NT2/D1 (cell line): ENCODE measurements around the gene CTPS1.

Experiments used
- DNase-seq: peaks from one replicate; pipeline ENCODE4 v3.0.0-alpha.2; 2011; ENCODE audit warnings: low read depth, low spot score
- H3K27me3 ChIP-seq: 2 replicates; pipeline ENCODE4 v1.6.0; 2011; ENCODE audit warnings: mild to moderate bottlenecking; ENCODE audit not compliant: insufficient read length, insufficient read depth
- H3K36me3 ChIP-seq: 2 replicates; pipeline ENCODE4 v1.6.1; 2011; ENCODE audit warnings: mild to moderate bottlenecking, low read length, mixed read lengths; ENCODE audit not compliant: insufficient read depth, insufficient read length
- H3K4me1 ChIP-seq: 2 replicates; pipeline ENCODE4 v1.5.1; 2011; ENCODE audit not compliant: insufficient read depth, insufficient read length
- H3K4me3 ChIP-seq: 2 replicates; pipeline ENCODE4 v1.5.1; 2011; ENCODE audit warnings: low read depth; ENCODE audit not compliant: insufficient read length
- H3K9ac ChIP-seq: 2 replicates; pipeline ENCODE4 v1.6.0; 2011; ENCODE audit warnings: low read depth; ENCODE audit not compliant: insufficient read length
- H3K9me3 ChIP-seq: 2 replicates; pipeline ENCODE4 v1.5.1; 2011; ENCODE audit warnings: mild to moderate bottlenecking, low read length; ENCODE audit not compliant: insufficient read depth
- SUZ12 ChIP-seq: IDR thresholded peaks from 2 replicates; pipeline ENCODE4 v1.6.1; 2011; ENCODE audit not compliant: insufficient read length, insufficient read depth; ENCODE audit errors: extremely low read depth
- YY1 ChIP-seq: IDR thresholded peaks from 2 replicates; pipeline ENCODE4 v1.6.1; 2011; ENCODE audit not compliant: insufficient read length, insufficient read depth
- ZNF274 ChIP-seq: IDR thresholded peaks from 2 replicates; pipeline ENCODE4 v1.6.1; 2011; ENCODE audit warnings: mild to moderate bottlenecking, low read depth, low read length

Gene CTPS1

GRCh38 chr1:40979241-40980067 lies at the start of gene CTPS1:
Gene CTPS1, plus strand, starts transcription at chr1:40979696. Its CDS starts 3,595 bp downstream, at chr1:40983291.
- Histone ChIP-seq H3K9me3 (no peaks in the 10 kb centered on the region), H3K4me3 (peak within 1 kb of the TSS; percentile 89), H3K27me3 (no peaks in the 10 kb centered on the region), H3K36me3 (peaks cover 39% of the 10 kb centered on the region), H3K9ac (peak within 1 kb of the TSS; percentile 95), H3K4me1 (no peaks in the 10 kb centered on the region)
- TF ChIP-seq SUZ12 (no peak), ZNF274 (no peak), YY1 (no peak)
- DNase-seq = peak; percentile 95

GRCh38 chr1:40930174-40930964 lies 49.1 kb upstream of the CTPS1 start:
- TF ChIP-seq SUZ12 = no peak
- no peak for TF ChIP-seq ZNF274
- TF ChIP-seq YY1 = no peak
- no peak overlapping the region for H3K4me3 ChIP-seq
- DNase-seq = no peak
- no peak overlapping the region for H3K9ac ChIP-seq
- no peaks in the 10 kb centered on the region for H3K9me3 ChIP-seq
- no peaks in the 10 kb centered on the region for H3K4me1 ChIP-seq
- no peaks in the 10 kb centered on the region for H3K27me3 ChIP-seq
- no peaks in the 10 kb centered on the region for H3K36me3 ChIP-seq

GRCh38 chr1:40931601-40932000 lies 47.9 kb upstream of the CTPS1 start:
- Histone ChIP-seq H3K4me1 (no peaks in the 10 kb centered on the region), H3K4me3 (no peak overlapping the region), H3K9me3 (no peaks in the 10 kb centered on the region), H3K27me3 (no peaks in the 10 kb centered on the region), H3K9ac (no peak overlapping the region), H3K36me3 (no peaks in the 10 kb centered on the region)
- TF ChIP-seq SUZ12 (no peak), ZNF274 (no peak), YY1 (no peak)
- DNase-seq = no peak

- no peaks in the 10 kb centered on the region for H3K4me1 ChIP-seq
Observed at GRCh38 chr1:40932006-40932405, 47.5 kb upstream of the CTPS1 start.

GRCh38 chr1:40936931-40937339 lies 42.6 kb upstream of the CTPS1 start:
- Histone ChIP-seq H3K4me3 (no peak overlapping the region), H3K9me3 (no peaks in the 10 kb centered on the region), H3K36me3 (no peaks in the 10 kb centered on the region), H3K4me1 (no peaks in the 10 kb centered on the region), H3K27me3 (no peaks in the 10 kb centered on the region), H3K9ac (no peak overlapping the region)
- no peak for DNase-seq
- TF ChIP-seq SUZ12 = no peak
- no peak for TF ChIP-seq ZNF274
- TF ChIP-seq YY1 = no peak

More at GRCh38 chr1:40932006-40932405, 47.5 kb upstream of the CTPS1 start:
- Histone ChIP-seq H3K9me3 (no peaks in the 10 kb centered on the region), H3K27me3 (no peaks in the 10 kb centered on the region), H3K36me3 (no peaks in the 10 kb centered on the region), H3K4me3 (no peak overlapping the region), H3K9ac (no peak overlapping the region)
- no peak for DNase-seq
- no peak for TF ChIP-seq ZNF274
- TF ChIP-seq YY1 = no peak
- no peak for TF ChIP-seq SUZ12

- Histone ChIP-seq H3K9me3 (no peaks in the 10 kb centered on the region), H3K27me3 (no peaks in the 10 kb centered on the region), H3K36me3 (no peaks in the 10 kb centered on the region), H3K9ac (no peak overlapping the region), H3K4me1 (no peaks in the 10 kb centered on the region), H3K4me3 (no peak overlapping the region)
- DNase-seq = no peak
- no peak for TF ChIP-seq SUZ12
- no peak for TF ChIP-seq YY1
- no peak for TF ChIP-seq ZNF274
Observed at GRCh38 chr1:40938393-40938792, 41.1 kb upstream of the CTPS1 start.
